ENCODE results near the gene DACH2.

DACH2 gene

DNA sequence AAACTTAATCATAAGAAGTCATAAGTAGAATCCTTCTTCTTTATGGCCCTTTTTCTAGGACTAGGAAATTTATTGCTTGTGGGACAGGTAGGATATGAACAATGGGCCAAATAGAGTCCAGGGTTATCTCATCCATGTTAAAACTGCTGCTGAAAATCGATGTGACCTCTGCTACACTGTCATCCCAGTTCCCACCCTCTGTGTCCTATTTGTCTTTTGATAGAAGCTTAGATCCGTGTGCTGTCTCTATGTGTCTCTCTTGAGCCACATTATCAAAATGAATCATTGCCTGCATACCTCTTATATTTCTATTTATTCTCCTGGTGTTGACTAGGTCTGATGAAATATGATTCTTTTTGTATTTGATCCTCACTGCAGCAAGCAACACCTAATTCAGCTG, 661.4 kb downstream of the DACH2 start:
- no peak for DNase-seq (ENCODE audit: low read depth)
- TF ChIP-seq, protein P1, sequence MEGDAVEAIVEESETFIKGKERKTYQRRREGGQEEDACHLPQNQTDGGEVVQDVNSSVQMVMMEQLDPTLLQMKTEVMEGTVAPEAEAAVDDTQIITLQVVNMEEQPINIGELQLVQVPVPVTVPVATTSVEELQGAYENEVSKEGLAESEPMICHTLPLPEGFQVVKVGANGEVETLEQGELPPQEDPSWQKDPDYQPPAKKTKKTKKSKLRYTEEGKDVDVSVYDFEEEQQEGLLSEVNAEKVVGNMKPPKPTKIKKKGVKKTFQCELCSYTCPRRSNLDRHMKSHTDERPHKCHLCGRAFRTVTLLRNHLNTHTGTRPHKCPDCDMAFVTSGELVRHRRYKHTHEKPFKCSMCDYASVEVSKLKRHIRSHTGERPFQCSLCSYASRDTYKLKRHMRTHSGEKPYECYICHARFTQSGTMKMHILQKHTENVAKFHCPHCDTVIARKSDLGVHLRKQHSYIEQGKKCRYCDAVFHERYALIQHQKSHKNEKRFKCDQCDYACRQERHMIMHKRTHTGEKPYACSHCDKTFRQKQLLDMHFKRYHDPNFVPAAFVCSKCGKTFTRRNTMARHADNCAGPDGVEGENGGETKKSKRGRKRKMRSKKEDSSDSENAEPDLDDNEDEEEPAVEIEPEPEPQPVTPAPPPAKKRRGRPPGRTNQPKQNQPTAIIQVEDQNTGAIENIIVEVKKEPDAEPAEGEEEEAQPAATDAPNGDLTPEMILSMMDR (conservative IDR thresholded peaks at IDR 0.05; ENCODE audit: low read depth, low read length), result no peak
- no peak overlapping the region for H3K4me3 ChIP-seq (ENCODE audit: low read length)

DNA sequence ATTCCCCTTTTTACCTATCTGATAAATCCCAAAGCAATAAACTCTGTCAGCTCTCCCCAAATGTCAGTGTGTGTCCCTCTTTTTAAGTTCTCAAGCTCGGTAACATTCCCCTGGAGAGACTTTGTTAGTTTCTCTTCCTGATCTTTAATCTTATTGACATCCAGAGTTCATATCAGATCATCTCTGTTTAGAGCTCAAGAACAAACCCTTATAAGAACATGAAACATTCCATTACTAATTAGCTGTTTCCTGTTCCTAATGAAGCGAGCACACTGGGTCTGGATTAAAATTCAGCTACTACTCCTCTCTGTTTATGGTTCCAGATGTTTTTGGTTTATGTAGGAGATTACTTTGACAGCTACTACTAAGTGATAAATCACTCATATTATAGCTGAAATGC, 681.5 kb downstream of the DACH2 start:
- no peak for DNase-seq (ENCODE audit: low read depth)
- TF ChIP-seq, protein P1 (conservative IDR thresholded peaks at IDR 0.05; ENCODE audit: low read depth, low read length), result no peak
- H3K4me3 ChIP-seq (ENCODE audit: low read length), result no peak overlapping the region

DNA sequence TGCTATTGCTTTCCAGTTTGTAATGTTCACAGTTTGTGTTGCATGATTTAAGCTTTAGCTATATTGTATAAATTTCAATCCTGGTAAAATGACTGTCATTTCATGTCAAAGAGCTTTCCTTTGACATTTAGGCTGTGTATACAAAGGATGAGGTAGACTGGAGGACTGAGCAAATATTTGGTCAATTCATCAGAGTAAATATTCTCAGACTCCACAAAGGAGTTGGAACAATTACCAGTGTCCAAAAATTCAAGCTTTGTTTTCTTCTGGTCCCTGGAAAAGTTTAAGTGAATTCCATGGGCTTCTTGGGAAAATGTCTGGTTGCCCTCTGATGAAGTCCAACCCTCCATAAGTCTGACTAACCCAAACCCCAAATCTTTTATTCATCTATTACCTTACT, 682.4 kb downstream of the DACH2 start:
- no peak overlapping the region for H3K4me3 ChIP-seq (ENCODE audit: low read length)
- TF ChIP-seq, protein P1 (conservative IDR thresholded peaks at IDR 0.05; ENCODE audit: low read depth, low read length), result no peak
- no peak for DNase-seq (ENCODE audit: low read depth)

DNA sequence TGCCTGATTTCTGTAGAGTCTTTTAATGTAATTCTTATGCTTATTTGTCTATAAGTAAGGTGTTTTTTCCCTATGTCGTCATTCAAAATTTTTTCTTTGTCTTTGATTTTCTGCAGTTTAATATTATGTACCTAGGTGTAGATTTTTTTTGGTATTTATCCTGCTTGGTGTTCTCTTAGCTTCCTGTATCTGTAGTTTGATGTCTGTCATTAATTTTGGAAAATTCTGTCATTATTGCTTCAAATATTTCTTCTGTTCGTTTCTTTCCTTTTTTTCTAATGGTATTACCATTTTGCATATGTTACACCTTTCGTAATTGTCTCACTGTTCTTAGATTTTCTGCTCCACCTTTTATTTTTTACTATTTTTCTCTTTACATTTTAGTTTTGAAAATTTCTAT, 696.9 kb downstream of the DACH2 start:
- TF ChIP-seq, protein P1 (conservative IDR thresholded peaks at IDR 0.05; ENCODE audit: low read depth, low read length), result no peak

More for the DNA sequence above, 696.9 kb downstream of the DACH2 start:
- no peak for DNase-seq (ENCODE audit: low read depth)
- no peak overlapping the region for H3K4me3 ChIP-seq (ENCODE audit: low read length)

Measured in retinal pigment epithelial cell (primary cell).